GM12892 (cell line): Measurements from ENCODE around the gene S100A7.

ENCODE experiments used
- POLR2A ChIP-seq: IDR thresholded peaks from 2 replicates; pipeline ENCODE4 v1.6.1; 2011; ENCODE audit warnings: low read depth, low read length, control low read depth
- POLR2AphosphoS5 ChIP-seq: IDR thresholded peaks from 2 replicates; pipeline ENCODE4 v1.6.1; 2011; ENCODE audit warnings: low read depth, low read length, control low read depth

GRCh38 chr1:153487707-153488106 lies 27.3 kb upstream of the S100A7 start:
- TF ChIP-seq POLR2A, result no peak
- no peak for TF ChIP-seq POLR2AphosphoS5
